M059J (cell line): Measurements from ENCODE around the gene MYO9B. TPM values are rescaled to one million over a fixed set of nuclear protein-coding genes. Genes with fewer than 3 reads are reported as not detected.
A peak's percentile ranks its signal among the peaks of the same experiment; 100 is the strongest.

Source experiments
- DNase-seq: peaks from one replicate; pipeline ENCODE4 v3.0.0-alpha.2; 2012; ENCODE audit warnings: low read depth
- total RNA-seq: library from RNA; depleted of rRNA; stranded (reverse); fragments of >200 nt; shearing (Covaris generic); gene quantifications from 2 replicates; pipeline ENCODE4 v1.2.3, GENCODE V29; 2014; rRNA removed

The MYO9B gene
- total RNA-seq, 1 experiment from 2014 or later, result 57.0 TPM

GRCh38 chr19:17260842-17261325, 185.3 kb downstream of the MYO9B start:
- DNase-seq, result peak; percentile 66

GRCh38 chr19:17262557-17262956, 187.0 kb downstream of the MYO9B start:
- DNase-seq, result no peak

Other genes starting within 250 kb of the MYO9B start
- gene SIN3B, start 246.4 kb upstream of the MYO9B start, total RNA-seq, result 10.1 and 14.5 TPM in 2 replicates
- gene F2RL3, start 186.8 kb upstream of the MYO9B start, total RNA-seq, result not detected in 2 replicates
- gene CPAMD8, start 49.0 kb upstream of the MYO9B start, total RNA-seq, result not detected in 2 replicates
- gene HAUS8, start 325 bp upstream of the MYO9B start, total RNA-seq, result 20.9 and 23.7 TPM in 2 replicates
- gene USE1, start 139.6 kb downstream of the MYO9B start, total RNA-seq, result 17.9 and 18.1 TPM in 2 replicates
- 7.9 and 9.7 TPM in 2 replicates for gene OCEL1, start 150.4 kb downstream of the MYO9B start, total RNA-seq
- 35.5 and 56.4 TPM in 2 replicates for gene NR2F6, start 170.1 kb downstream of the MYO9B start, total RNA-seq
- gene USHBP1, start 189.0 kb downstream of the MYO9B start, total RNA-seq, result not detected in 2 replicates
- gene BABAM1, start 191.7 kb downstream of the MYO9B start, total RNA-seq, result 121 and 122 TPM in 2 replicates
- gene ANKLE1, start 206.1 kb downstream of the MYO9B start, total RNA-seq, result 0.69 and 0.71 TPM in 2 replicates
- 19.1 and 30.2 TPM in 2 replicates for gene ABHD8, start 227.6 kb downstream of the MYO9B start, total RNA-seq
- 73.2 and 83.3 TPM in 2 replicates for gene MRPL34, start 230.1 kb downstream of the MYO9B start, total RNA-seq
- 40.5 and 50.3 TPM in 2 replicates for gene DDA1, start 233.8 kb downstream of the MYO9B start, total RNA-seq